Measurements from ENCODE around the gene SLBP.

The SLBP gene

DNA sequence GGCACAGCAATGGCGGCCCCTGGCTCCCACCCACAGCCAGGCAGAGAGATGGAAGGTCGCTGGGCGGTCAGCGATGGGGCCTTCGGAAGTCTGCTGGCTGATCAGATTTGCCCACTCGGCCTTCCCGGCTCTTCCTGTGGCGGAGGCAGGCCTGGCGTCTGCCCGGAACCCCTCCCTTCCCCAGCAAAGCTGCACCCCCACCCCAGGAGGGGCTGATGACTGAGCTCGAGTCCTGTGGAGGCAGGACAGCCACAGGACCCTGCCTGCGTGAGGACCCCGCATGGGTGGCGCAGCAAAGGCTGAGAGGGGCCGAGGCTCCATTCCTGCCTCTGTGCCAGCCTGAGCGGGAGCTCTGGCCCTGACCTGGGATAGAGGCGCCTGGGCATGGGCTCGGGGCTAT, 44.0 kb upstream of the SLBP start:
- Histone ChIP-seq H4K8ac (ENCODE audit: low read depth, low read length) (no peak overlapping the region), H3K27me3 (ENCODE audit: insufficient read depth, low read length) (no peaks in the 10 kb centered on the region), H3K4me2 (ENCODE audit: low read length) (no peak overlapping the region), H3K79me1 (ENCODE audit: low read length) (no peaks in the 10 kb centered on the region), H3K18ac (ENCODE audit: low read length) (no peak overlapping the region), H3K9ac (ENCODE audit: low read length) (no peak overlapping the region), H3K4me3 (ENCODE audit: low read depth, low read length) (no peak overlapping the region), H2BK120ac (ENCODE audit: insufficient read depth, low read length, poor library complexity) (no peak overlapping the region), H3K36me3 (ENCODE audit: control insufficient read depth in 1 of 2, insufficient read depth in 2 of 2, low read length in 2 of 2) (no peaks in the 10 kb centered on the region), H3K14ac (ENCODE audit: low read length) (no peak overlapping the region), H3K9me3 (ENCODE audit: insufficient read depth, low read depth, low read length) (no peaks in the 10 kb centered on the region), H3K4ac (ENCODE audit: low read depth, low read length) (no peak overlapping the region), H3K23ac (ENCODE audit: low read length) (no peak overlapping the region), H2AFZ (ENCODE audit: insufficient read depth, low read length, poor library complexity) (no peak overlapping the region), H2BK12ac (ENCODE audit: low read length) (no peak overlapping the region), H2AK5ac (ENCODE audit: low read length) (no peak overlapping the region), H3K4me1 (ENCODE audit: control insufficient read depth in 1 of 2, insufficient read depth in 2 of 2, low read length in 2 of 2) (peaks cover 0 to 3% of the 10 kb centered on the region in 2 experiments), H3K79me2 (ENCODE audit: control insufficient read depth, insufficient read depth, low read length, poor library complexity) (no peaks in the 10 kb centered on the region), H4K91ac (ENCODE audit: low read depth, low read length) (no peak overlapping the region), H4K12ac (ENCODE audit: low read depth, low read length) (no peak overlapping the region), H2BK5ac (ENCODE audit: low read depth, low read length, poor library complexity) (no peak overlapping the region), H3K27ac (ENCODE audit: low read depth, low read length) (no peak overlapping the region)
- no peak for DNase-seq
- no CpG with 5 or more reads among the region's 18 CpGs for WGBS (ENCODE audit: extremely low coverage, insufficient coverage, insufficient read length)

DNA sequence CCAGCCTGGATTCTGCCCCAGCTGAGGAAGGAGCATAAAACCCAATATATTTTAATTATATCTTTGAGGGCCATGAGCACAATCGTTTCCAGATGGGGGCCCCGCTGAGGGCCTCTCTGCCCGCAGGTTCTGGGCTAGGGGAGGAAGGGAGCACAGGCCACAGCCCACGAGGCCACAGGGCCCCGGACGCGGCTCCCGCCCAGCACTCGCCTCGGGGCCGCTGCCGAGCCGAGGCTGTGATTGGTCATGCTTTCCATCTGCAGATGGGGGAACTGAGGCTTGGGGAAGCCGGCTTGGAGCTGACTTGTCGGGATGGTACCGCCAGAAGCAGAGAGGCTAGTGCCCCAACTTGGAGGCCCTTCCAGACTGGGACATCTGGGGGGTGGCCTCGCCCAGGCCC, 43.2 kb upstream of the SLBP start:
- Histone ChIP-seq H3K27me3 (ENCODE audit: insufficient read depth, low read length) (no peaks in the 10 kb centered on the region), H3K9ac (ENCODE audit: low read length) (no peak overlapping the region), H2AK5ac (ENCODE audit: low read length) (no peak overlapping the region), H3K4me2 (ENCODE audit: low read length) (no peak overlapping the region), H3K18ac (ENCODE audit: low read length) (no peak overlapping the region), H3K79me2 (ENCODE audit: control insufficient read depth, insufficient read depth, low read length, poor library complexity) (no peaks in the 10 kb centered on the region), H4K8ac (ENCODE audit: low read depth, low read length) (no peak overlapping the region), H2BK12ac (ENCODE audit: low read length) (no peak overlapping the region), H3K23ac (ENCODE audit: low read length) (no peak overlapping the region), H3K79me1 (ENCODE audit: low read length) (no peaks in the 10 kb centered on the region), H2BK120ac (ENCODE audit: insufficient read depth, low read length, poor library complexity) (no peak overlapping the region), H3K4me3 (ENCODE audit: low read depth, low read length) (no peak overlapping the region), H3K14ac (ENCODE audit: low read length) (no peak overlapping the region), H3K4me1 (ENCODE audit: control insufficient read depth in 1 of 2, insufficient read depth in 2 of 2, low read length in 2 of 2) (peaks cover 0 to 3% of the 10 kb centered on the region in 2 experiments), H4K91ac (ENCODE audit: low read depth, low read length) (no peak overlapping the region), H4K12ac (ENCODE audit: low read depth, low read length) (no peak overlapping the region), H3K36me3 (ENCODE audit: control insufficient read depth in 1 of 2, insufficient read depth in 2 of 2, low read length in 2 of 2) (no peaks in the 10 kb centered on the region), H2AFZ (ENCODE audit: insufficient read depth, low read length, poor library complexity) (no peak overlapping the region), H3K4ac (ENCODE audit: low read depth, low read length) (no peak overlapping the region), H3K27ac (ENCODE audit: low read depth, low read length) (no peak overlapping the region), H2BK5ac (ENCODE audit: low read depth, low read length, poor library complexity) (no peak overlapping the region), H3K9me3 (ENCODE audit: insufficient read depth, low read depth, low read length) (no peaks in the 10 kb centered on the region)
- DNase-seq, result no peak
- WGBS (ENCODE audit: extremely low coverage, insufficient coverage, insufficient read length), result no CpG with 5 or more reads among the region's 17 CpGs

DNA sequence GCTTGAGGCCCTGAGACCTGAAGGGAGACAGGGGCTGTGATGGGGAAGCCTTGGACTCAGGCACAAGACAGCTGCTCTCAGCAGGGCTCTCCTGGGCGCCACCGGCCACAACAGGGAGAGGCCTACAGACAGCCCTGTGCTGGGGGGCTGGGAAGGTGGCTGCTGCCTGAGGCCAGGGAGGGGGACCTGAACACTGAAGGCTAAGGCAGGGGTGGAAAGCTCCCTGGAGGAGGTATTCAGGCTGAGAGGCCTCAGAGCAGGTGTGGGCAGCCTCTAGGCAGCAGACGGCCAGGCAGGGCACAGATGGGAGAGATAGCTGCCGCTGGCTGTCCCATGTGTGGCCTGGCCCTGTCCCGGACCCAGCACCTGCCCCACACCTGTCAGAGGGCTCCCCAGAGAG, 42.2 kb upstream of the SLBP start:
- no peak overlapping the region for H2AK5ac ChIP-seq (ENCODE audit: low read length)

DNA sequence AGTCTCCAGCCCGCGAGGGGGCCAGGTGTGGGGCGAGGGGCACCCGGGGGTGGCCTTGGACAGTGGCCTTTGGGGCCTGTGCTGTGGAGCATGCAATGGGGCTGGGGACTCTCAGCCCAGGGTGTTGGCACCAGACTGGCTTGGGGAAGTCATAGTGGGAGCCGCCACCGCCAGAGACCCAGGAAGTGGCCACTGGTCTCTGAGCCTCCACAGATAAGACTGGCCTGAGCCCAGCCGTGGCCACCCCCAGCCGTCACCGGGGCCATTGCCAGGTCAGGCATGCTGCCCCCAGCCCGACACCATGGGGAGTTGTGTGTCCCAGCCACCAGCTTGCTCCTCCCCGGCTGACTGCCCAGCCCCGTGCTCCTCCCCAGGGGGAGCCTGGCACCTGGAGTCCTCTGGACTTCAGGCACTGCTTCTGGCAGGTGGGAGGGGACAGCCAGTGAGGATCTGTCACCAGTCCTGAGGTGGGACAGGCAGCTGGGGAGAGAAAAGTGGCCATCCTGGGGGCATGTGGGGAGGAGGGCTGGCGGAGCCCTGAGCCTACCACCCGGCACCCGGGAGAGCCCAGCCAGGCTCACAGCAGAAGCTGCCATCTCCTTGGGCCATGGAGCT, 41.7 kb upstream of the SLBP start:
- H4K91ac ChIP-seq (ENCODE audit: low read depth, low read length), result no peak overlapping the region

More for the DNA sequence above, 42.2 kb upstream of the SLBP start:
- Histone ChIP-seq H4K91ac (ENCODE audit: low read depth, low read length) (no peak overlapping the region), H3K27me3 (ENCODE audit: insufficient read depth, low read length) (no peaks in the 10 kb centered on the region), H3K79me2 (ENCODE audit: control insufficient read depth, insufficient read depth, low read length, poor library complexity) (no peaks in the 10 kb centered on the region), H2AFZ (ENCODE audit: insufficient read depth, low read length, poor library complexity) (no peak overlapping the region), H4K8ac (ENCODE audit: low read depth, low read length) (no peak overlapping the region), H3K4ac (ENCODE audit: low read depth, low read length) (no peak overlapping the region), H3K4me2 (ENCODE audit: low read length) (no peak overlapping the region), H3K14ac (ENCODE audit: low read length) (no peak overlapping the region), H2BK120ac (ENCODE audit: insufficient read depth, low read length, poor library complexity) (no peak overlapping the region), H3K27ac (ENCODE audit: low read depth, low read length) (no peak overlapping the region), H3K9ac (ENCODE audit: low read length) (no peak overlapping the region), H3K4me1 (ENCODE audit: control insufficient read depth in 1 of 2, insufficient read depth in 2 of 2, low read length in 2 of 2) (peaks cover 0 to 3% of the 10 kb centered on the region in 2 experiments), H3K9me3 (ENCODE audit: insufficient read depth, low read depth, low read length) (no peaks in the 10 kb centered on the region), H3K79me1 (ENCODE audit: low read length) (no peaks in the 10 kb centered on the region), H2BK5ac (ENCODE audit: low read depth, low read length, poor library complexity) (no peak overlapping the region), H3K4me3 (ENCODE audit: low read depth, low read length) (no peak overlapping the region), H3K23ac (ENCODE audit: low read length) (no peak overlapping the region), H2BK12ac (ENCODE audit: low read length) (no peak overlapping the region), H3K36me3 (ENCODE audit: control insufficient read depth in 1 of 2, insufficient read depth in 2 of 2, low read length in 2 of 2) (no peaks in the 10 kb centered on the region), H3K18ac (ENCODE audit: low read length) (no peak overlapping the region), H4K12ac (ENCODE audit: low read depth, low read length) (no peak overlapping the region)
- no CpG with 5 or more reads among the region's 5 CpGs for WGBS (ENCODE audit: extremely low coverage, insufficient coverage, insufficient read length)
- DNase-seq, result no peak

More for the DNA sequence above, 41.7 kb upstream of the SLBP start:
- whole genome bisulfite sequencing (ENCODE audit: extremely low coverage, insufficient coverage, insufficient read length), result no CpG with 5 or more reads among the region's 15 CpGs
- peaks cover 0 to 3% of the 10 kb centered on the region in 2 experiments for H3K4me1 ChIP-seq (ENCODE audit: control insufficient read depth in 1 of 2, insufficient read depth in 2 of 2, low read length in 2 of 2)
- H3K14ac ChIP-seq (ENCODE audit: low read length), result no peak overlapping the region
- H3K27ac ChIP-seq (ENCODE audit: low read depth, low read length), result no peak overlapping the region
- H2BK5ac ChIP-seq (ENCODE audit: low read depth, low read length, poor library complexity), result no peak overlapping the region
- no peaks in the 10 kb centered on the region for H3K36me3 ChIP-seq (ENCODE audit: control insufficient read depth in 1 of 2, insufficient read depth in 2 of 2, low read length in 2 of 2)
- H3K79me2 ChIP-seq (ENCODE audit: control insufficient read depth, insufficient read depth, low read length, poor library complexity), result no peaks in the 10 kb centered on the region
- H3K79me1 ChIP-seq (ENCODE audit: low read length), result no peaks in the 10 kb centered on the region
- no peaks in the 10 kb centered on the region for H3K9me3 ChIP-seq (ENCODE audit: insufficient read depth, low read depth, low read length)
- no peak overlapping the region for H4K12ac ChIP-seq (ENCODE audit: low read depth, low read length)
- H3K4ac ChIP-seq (ENCODE audit: low read depth, low read length), result no peak overlapping the region
- no peak overlapping the region for H3K9ac ChIP-seq (ENCODE audit: low read length)
- no peak overlapping the region for H3K23ac ChIP-seq (ENCODE audit: low read length)
- H3K27me3 ChIP-seq (ENCODE audit: insufficient read depth, low read length), result no peaks in the 10 kb centered on the region
- no peak for DNase-seq
- no peak overlapping the region for H2BK12ac ChIP-seq (ENCODE audit: low read length)
- no peak overlapping the region for H2AK5ac ChIP-seq (ENCODE audit: low read length)
- H3K4me2 ChIP-seq (ENCODE audit: low read length), result no peak overlapping the region
- H4K8ac ChIP-seq (ENCODE audit: low read depth, low read length), result no peak overlapping the region
- H2BK120ac ChIP-seq (ENCODE audit: insufficient read depth, low read length, poor library complexity), result no peak overlapping the region
- no peak overlapping the region for H3K18ac ChIP-seq (ENCODE audit: low read length)
- H3K4me3 ChIP-seq (ENCODE audit: low read depth, low read length), result no peak overlapping the region
- no peak overlapping the region for H2AFZ ChIP-seq (ENCODE audit: insufficient read depth, low read length, poor library complexity)
